Measurements from ENCODE around the gene ADAM10.

ADAM10 gene

GRCh38 chr15:58538901-58539300, 210.6 kb downstream of the ADAM10 start:
- H3K27me3 Mint-ChIP-seq (ENCODE audit: low read depth): no peaks in the 10 kb centered on the region
- H3K4me1 Mint-ChIP-seq (ENCODE audit: low read depth): peaks cover 9% of the 10 kb centered on the region
- H3K9me3 Mint-ChIP-seq: no peaks in the 10 kb centered on the region
- H3K4me3 Mint-ChIP-seq: no peak overlapping the region
- peaks cover 2% of the 10 kb centered on the region for H3K36me3 Mint-ChIP-seq (ENCODE audit: low read depth)
- H3K27ac Mint-ChIP-seq: no peak overlapping the region

All from T-helper 1 cell treated with Interleukin-12 subunit alpha and Interleukin-12 subunit beta and Interleukin-4 antibody, amounts not matched to agents 30 μg/mL and 1 μg/mL, for 36 hours (primary cell).